A172 (cell line): ENCODE results near the gene GDI1. TPM values are rescaled to one million over a fixed set of nuclear protein-coding genes. Genes with fewer than 3 reads are reported as not detected.

Experiments
- DNase-seq: peaks from one replicate; pipeline ENCODE4 v3.0.0-alpha.2; 2015; ENCODE audit warnings: low spot score
- total RNA-seq: library from RNA; depleted of rRNA; stranded (reverse); fragments of >200 nt; shearing (Covaris generic); gene quantifications from 2 replicates; pipeline ENCODE4 v1.2.3, GENCODE V29; 2014; rRNA removed

The GDI1 gene
- total RNA-seq, 1 experiment from 2014 or later = 143 TPM

DNA sequence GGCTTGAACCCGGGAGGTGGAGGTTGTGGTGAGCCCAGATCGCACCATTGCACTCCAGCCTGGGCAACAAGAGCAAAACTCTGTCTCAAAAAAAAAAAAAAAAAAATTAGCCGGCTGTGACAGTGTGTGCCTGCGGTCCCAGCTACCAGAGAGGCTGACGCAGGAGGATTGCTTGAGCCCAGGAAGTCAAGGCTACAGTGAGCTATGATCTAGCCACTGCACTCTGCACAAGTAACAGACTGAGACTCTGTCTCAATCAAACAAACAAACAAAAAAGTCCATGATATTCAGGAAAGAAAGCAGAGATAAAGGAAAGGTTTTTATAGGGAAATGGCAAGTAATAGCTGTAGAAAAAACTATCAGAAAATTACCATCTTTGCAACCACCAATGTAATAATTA, 44.2 kb downstream of the GDI1 start:
- DNase-seq = no peak

DNA sequence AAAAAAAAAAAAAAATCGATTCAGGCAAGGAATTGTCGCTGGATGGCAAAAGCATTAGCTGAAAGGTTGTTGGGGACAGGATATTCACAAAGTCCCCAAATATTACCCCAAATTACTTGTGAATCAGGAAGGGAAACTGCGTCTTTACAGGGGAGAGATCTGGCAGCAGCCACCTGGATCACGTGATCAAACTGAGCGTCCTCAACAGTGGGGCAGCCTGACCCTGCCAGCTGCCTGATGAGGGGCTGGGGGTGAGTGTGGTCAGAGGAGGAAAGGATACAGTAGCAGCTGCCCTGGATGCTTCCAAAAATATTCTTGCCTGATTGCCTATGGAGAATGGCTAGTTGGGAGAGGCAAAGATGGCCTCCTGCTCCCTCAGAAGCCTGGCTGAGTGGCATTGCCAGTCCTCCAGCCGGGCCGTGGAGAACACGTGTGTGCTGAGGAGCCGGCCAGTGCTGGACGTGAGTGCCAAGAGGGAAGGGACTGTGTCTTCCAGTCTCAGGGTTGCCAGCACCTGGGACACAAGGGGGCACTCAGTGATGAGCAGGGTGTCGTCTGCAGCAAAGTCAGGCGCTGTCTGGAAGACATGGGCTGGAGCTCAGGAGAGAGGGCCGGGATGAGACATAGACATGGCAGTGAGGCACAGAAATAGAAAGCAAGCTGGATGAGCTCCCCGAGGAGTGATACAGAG, 45.1 kb downstream of the GDI1 start:
- no peak for DNase-seq

DNA sequence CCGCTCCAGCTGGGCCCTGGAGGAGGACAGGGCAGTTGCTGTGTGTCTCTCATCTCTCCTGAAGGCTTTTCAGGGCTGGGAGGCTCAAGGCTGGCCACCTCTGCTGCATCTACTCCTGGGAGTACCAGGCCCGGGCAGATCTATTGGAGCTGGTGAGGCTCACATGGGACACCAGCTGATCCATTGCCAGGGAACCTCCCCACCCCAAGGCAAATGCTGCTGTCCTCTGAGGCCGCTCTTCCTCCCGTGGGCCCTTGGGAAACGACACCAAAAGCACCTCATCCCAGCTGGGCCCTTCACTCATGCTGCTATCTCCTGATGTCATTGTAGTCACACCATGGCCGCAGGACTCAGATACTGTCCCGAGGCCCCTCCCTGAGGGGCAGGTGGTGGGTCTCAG, 45.8 kb downstream of the GDI1 start:
- DNase-seq = no peak

- DNase-seq = no peak
Measured at GRCh38 chrX:154483325-154483724, 46.4 kb downstream of the GDI1 start.

GRCh38 chrX:154484255-154485149, 47.5 kb downstream of the GDI1 start:
- DNase-seq = peak; percentile 54

- DNase-seq = no peak
Measured at GRCh38 chrX:154485150-154486051, 48.4 kb downstream of the GDI1 start.

GRCh38 chrX:154486052-154486395, 49.1 kb downstream of the GDI1 start:
- DNase-seq = no peak

GRCh38 chrX:154486396-154487207, 49.6 kb downstream of the GDI1 start, which contains the start of gene UBL4A:
TSS of gene UBL4A (minus strand) at chrX:154486615. CDS start at chrX:154486584, 31 bp downstream.
- DNase-seq = peak; percentile 51

DNA sequence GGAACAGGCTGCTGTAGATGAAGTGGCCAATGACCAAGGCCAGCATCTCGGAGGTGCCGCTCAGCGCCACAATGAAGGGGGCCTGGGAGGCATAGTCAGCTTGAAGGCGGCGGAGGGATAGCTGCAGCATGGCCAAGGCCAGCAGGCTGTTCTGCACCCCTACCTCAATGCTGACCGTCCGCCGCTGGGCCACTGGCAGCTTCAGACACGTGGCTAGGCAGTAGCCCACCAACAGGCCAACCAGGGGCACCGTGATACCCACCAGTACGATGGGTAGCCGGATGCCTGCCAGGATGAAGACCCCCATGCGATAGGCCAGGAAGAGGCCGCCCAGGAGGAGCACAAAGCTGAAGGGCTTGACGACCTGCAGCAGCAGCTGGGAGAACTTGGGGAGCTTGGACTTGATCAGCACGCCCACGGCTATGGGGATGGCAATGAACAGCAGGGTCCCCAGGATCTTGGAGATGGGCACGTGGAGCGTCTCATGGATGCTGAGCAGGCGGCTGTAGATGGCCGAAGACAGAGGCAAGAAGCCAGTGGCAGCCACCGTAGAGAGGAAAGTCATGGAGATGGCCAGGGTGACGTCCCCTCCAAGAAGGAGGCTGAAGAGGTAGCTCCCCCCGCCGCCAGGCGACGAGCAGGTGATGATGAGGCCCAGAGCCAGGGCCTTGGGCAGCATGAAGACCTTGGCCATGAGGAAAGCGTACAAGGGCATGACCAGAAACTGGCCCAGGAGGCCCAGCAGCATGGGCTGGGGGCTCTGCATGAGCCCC, 50.8 kb downstream of the GDI1 start:
- no peak for DNase-seq

DNA sequence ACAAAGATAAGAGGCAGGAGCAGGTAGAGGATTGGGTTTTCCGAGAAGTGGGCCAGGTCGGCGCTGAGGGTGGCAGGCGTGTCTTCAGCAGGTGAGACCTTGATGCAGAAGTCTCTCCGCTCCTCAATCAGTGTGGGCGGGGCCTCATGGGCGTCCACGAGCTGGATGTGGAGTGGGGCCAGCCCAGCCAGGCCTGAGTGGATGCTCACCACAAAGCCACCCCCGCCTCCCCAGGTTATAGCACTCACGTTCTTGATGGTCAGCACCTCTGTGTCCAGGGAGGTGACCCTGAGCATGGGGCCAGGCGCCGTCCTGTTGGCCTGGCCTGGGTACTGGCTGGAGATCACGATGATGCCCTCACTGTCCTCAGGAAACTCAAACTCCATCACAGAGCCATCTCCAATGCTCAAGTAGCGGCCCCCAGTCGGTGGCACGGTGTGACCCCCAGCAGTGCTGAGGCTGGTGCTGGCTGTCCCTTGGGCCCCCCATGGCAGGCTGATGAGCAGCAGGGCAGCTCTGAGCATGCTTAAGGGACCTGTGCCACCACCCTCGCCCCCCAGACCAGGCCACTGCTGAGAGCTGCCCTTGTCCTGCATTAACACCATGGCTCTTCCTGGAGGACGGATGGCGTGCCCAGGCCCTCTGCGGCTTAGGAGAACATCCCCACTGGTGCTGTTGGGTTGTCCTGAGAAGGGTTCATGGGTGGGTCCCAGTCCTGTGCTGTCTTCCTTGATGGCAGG, 51.6 kb downstream of the GDI1 start:
- DNase-seq = no peak

DNA sequence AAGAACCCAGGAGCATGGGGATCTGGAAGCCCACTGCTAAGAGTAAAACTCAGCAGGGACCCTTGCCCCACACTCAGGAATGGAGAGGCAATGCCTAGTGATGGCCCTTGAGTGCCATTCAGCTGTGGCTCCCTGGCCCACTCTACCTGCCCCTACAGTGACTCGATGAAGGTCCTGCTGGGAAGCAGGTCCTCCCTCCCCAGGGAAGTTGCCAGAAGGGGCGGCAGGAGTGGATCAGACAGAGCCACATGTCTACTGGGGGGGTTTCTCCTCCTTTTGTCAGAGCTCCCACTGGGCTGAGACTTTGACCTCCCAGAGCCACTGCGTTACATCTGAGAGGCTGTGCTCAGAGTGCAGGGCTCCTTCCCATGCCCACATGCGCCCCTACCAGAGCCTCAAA, 52.2 kb downstream of the GDI1 start:
- no peak for DNase-seq

- peak; percentile 68 for DNase-seq
Measured at GRCh38 chrX:154490021-154490413, 53.1 kb downstream of the GDI1 start.

GRCh38 chrX:154490414-154491083, 53.6 kb downstream of the GDI1 start, which contains the start of gene SLC10A3:
TSS of gene SLC10A3 (minus strand) at chrX:154490629. CDS start at chrX:154488940, 1,689 bp downstream.
- peak; percentile 92 for DNase-seq

Other genes with a start within 250 kb of the GDI1 start
- gene OPN1MW2, start 217.4 kb upstream of the GDI1 start, total RNA-seq = not detected in 2 replicates
- not detected in 2 replicates for gene OPN1MW3, start 179.6 kb upstream of the GDI1 start, total RNA-seq
- gene TEX28, start 142.0 kb upstream of the GDI1 start, total RNA-seq = not detected in 2 replicates
- not detected in 2 replicates for gene TKTL1, start 141.4 kb upstream of the GDI1 start, total RNA-seq
- gene FLNA, start 62.5 kb upstream of the GDI1 start, total RNA-seq = 2,064 and 2,561 TPM in 2 replicates
- gene EMD, start 57.9 kb upstream of the GDI1 start, total RNA-seq = 73.1 and 82.0 TPM in 2 replicates
- gene RPL10, start 38.8 kb upstream of the GDI1 start, total RNA-seq = 2,649 and 4,739 TPM in 2 replicates
- 65.3 and 70.8 TPM in 2 replicates for gene DNASE1L1, start 27.9 kb upstream of the GDI1 start, total RNA-seq
- 29.8 and 43.7 TPM in 2 replicates for gene TAFAZZIN, start 25.6 kb upstream of the GDI1 start, total RNA-seq
- gene ATP6AP1, start 8.5 kb upstream of the GDI1 start, total RNA-seq = 132 and 137 TPM in 2 replicates
- 110 and 137 TPM in 2 replicates for gene FAM50A, start 7.0 kb downstream of the GDI1 start, total RNA-seq
- gene PLXNA3, start 21.1 kb downstream of the GDI1 start, total RNA-seq = 9.7 and 14.3 TPM in 2 replicates
- gene LAGE3, start 42.1 kb downstream of the GDI1 start, total RNA-seq = 70.5 and 109 TPM in 2 replicates
- gene UBL4A, start 49.5 kb downstream of the GDI1 start, total RNA-seq = 116 and 139 TPM in 2 replicates
- 51.9 and 63.9 TPM in 2 replicates for gene SLC10A3, start 53.5 kb downstream of the GDI1 start, total RNA-seq
- gene FAM3A, start 79.1 kb downstream of the GDI1 start, total RNA-seq = 47.1 and 47.5 TPM in 2 replicates
- 102 and 112 TPM in 2 replicates for gene G6PD, start 109.7 kb downstream of the GDI1 start, total RNA-seq
- gene IKBKG, start 110.5 kb downstream of the GDI1 start, total RNA-seq = 53.6 and 63.2 TPM in 2 replicates
- not detected in 2 replicates for gene CTAG1A, start 148.0 kb downstream of the GDI1 start, total RNA-seq
- gene CTAG1B, start 182.1 kb downstream of the GDI1 start, total RNA-seq = not detected in 2 replicates
- not detected in 2 replicates for gene CTAG2, start 216.4 kb downstream of the GDI1 start, total RNA-seq